ENCODE measurements around the gene RERE. TPM values are rescaled to one million over a fixed set of nuclear protein-coding genes. Genes with fewer than 3 reads are reported as not detected.

RERE gene
- total RNA-seq, 1 experiment from 2014 or later = 161 TPM

- Mint-ChIP-seq H3K9me3 (no peaks in the 10 kb centered on the region), H3K4me1 (peaks cover 26% of the 10 kb centered on the region), H3K4me3 (no peak overlapping the region), H3K36me3 (peaks cover 13% of the 10 kb centered on the region), H3K27ac (no peak overlapping the region), H3K27me3 (ENCODE audit: low read depth) (no peaks in the 10 kb centered on the region)
- no peak for DNase-seq (ENCODE audit: low spot score)
- POLR2A ChIA-PET = interaction anchor here (0.9 to 1.0 kb wide), 2 partner anchors 35 to 359 kb away, joined by 3 read pairs; no protein-coding TSS in a partner anchor
- TF ChIP-seq CREM (CRISPR knock-in tag; IDR thresholded peaks at IDR 0.05) = no peak
- TF ChIP-seq ARID4B (CRISPR knock-in tag; IDR thresholded peaks at IDR 0.05; ENCODE audit: borderline replicate concordance) = 0 out of 2 replicates have a peak, but pooled peaks have one; percentile 29
- TF ChIP-seq PRDM15 (CRISPR knock-in tag; IDR thresholded peaks at IDR 0.05) = no peak
- TF ChIP-seq JAZF1 (CRISPR knock-in tag; IDR thresholded peaks at IDR 0.05) = no peak
- no peak for TF ChIP-seq ZNF138 (CRISPR knock-in tag; conservative IDR thresholded peaks at IDR 0.05)
- no peak for TF ChIP-seq AR (CRISPR knock-in tag; IDR thresholded peaks at IDR 0.05)
- no peak for TF ChIP-seq ZSCAN18 (CRISPR knock-in tag; IDR thresholded peaks at IDR 0.05)
- TF ChIP-seq ATF2 (CRISPR knock-in tag; IDR thresholded peaks at IDR 0.05; ENCODE audit: borderline replicate concordance, low read depth) = no peak
- 0 out of 2 replicates have a peak, but pooled peaks have one; percentile 39 for TF ChIP-seq TEAD1 (CRISPR knock-in tag; IDR thresholded peaks at IDR 0.05)
- no peak for TF ChIP-seq ZNF317 (CRISPR knock-in tag; IDR thresholded peaks at IDR 0.05; ENCODE audit: borderline replicate concordance, low read depth)
- TF ChIP-seq USF1 (CRISPR knock-in tag; IDR thresholded peaks at IDR 0.05) = no peak
- TF ChIP-seq RORB (CRISPR knock-in tag; IDR thresholded peaks at IDR 0.05) = no peak
- no peak for TF ChIP-seq ELF4 (CRISPR knock-in tag; IDR thresholded peaks at IDR 0.05; ENCODE audit: low read depth)
- CTCF ChIA-PET = interaction anchor here (0.5 to 7.6 kb wide), 22 partner anchors 8 to 498 kb away, joined by 3 to 97 read pairs (median 5); partner anchors contain the start of gene SLC45A1
- no peak for ATAC-seq
Observed at GRCh38 chr1:8350914-8351684, 466.3 kb downstream of the RERE start.

Data from WTC11 (cell line).